Measurements from ENCODE around the gene COL12A1.
"Not testable (repeated sequence)": the region's sequence is repeated elsewhere in the genome, so short reads cannot be mapped to it uniquely, and the experiment has no call there.

The COL12A1 gene

GRCh38 chr6:75211920-75212590 is 6.2 kb upstream of the COL12A1 start:
- no peak for DNase-seq

- DNase-seq, result peak in 1 of 2 experiments; percentile 55
Measured at GRCh38 chr6:75210885-75211739, 5.3 kb upstream of the COL12A1 start.

- no peak for DNase-seq
Measured at GRCh38 chr6:75209184-75209723, 3.4 kb upstream of the COL12A1 start.

GRCh38 chr6:75208298-75209183 is 2.7 kb upstream of the COL12A1 start:
- DNase-seq, result peak; percentile 44 to 70

- DNase-seq, result no peak
Measured at GRCh38 chr6:75206576-75207342, 906 bp upstream of the COL12A1 start.

- no peak for DNase-seq
Measured at GRCh38 chr6:75204959-75205775, 686 bp downstream of the COL12A1 start.

- DNase-seq, result peak in 1 of 2 experiments; percentile 54
Measured at GRCh38 chr6:75204217-75204958, 1.5 kb downstream of the COL12A1 start.

GRCh38 chr6:75203721-75204120 is 2.1 kb downstream of the COL12A1 start:
- no peak for DNase-seq

- no peak for DNase-seq
Measured at GRCh38 chr6:75202676-75203131, 3.1 kb downstream of the COL12A1 start.

- DNase-seq, result peak; percentile 36 to 64
Measured at GRCh38 chr6:75201901-75202672, 3.8 kb downstream of the COL12A1 start.

GRCh38 chr6:75201021-75201420 is 4.8 kb downstream of the COL12A1 start:
- no peak for DNase-seq

- DNase-seq, result no peak
Measured at GRCh38 chr6:75199889-75200288, 6.0 kb downstream of the COL12A1 start.

GRCh38 chr6:75196081-75196687 is 9.7 kb downstream of the COL12A1 start:
- no peak for DNase-seq

- no peak for DNase-seq
Measured at GRCh38 chr6:75188221-75188925, 17.5 kb downstream of the COL12A1 start.

GRCh38 chr6:75186581-75186980 is 19.3 kb downstream of the COL12A1 start:
- DNase-seq, result not testable (repeated sequence)

- DNase-seq, result no peak
Measured at GRCh38 chr6:75183099-75183541, 22.7 kb downstream of the COL12A1 start.

GRCh38 chr6:75180864-75181263 is 25.0 kb downstream of the COL12A1 start:
- no peak for DNase-seq

- no peak for DNase-seq
Measured at GRCh38 chr6:75178757-75179156, 27.1 kb downstream of the COL12A1 start.

Measured in NCI-H1930 (cell line).